HEK293T (cell line): ENCODE measurements around the gene SETD2.

Experiments used
- BHLHE40 ChIP-seq: fragments of 450-650 bp; IDR thresholded peaks from 2 replicates; pipeline ENCODE4 v1.6.1; 2016; ENCODE audit warnings: mild to moderate bottlenecking, moderate library complexity, borderline replicate concordance
- CTBP1 ChIP-seq: fragments of 450-650 bp; IDR thresholded peaks from 2 replicates; pipeline ENCODE4 v1.6.1; 2016; ENCODE audit warnings: borderline replicate concordance
- ELF4 ChIP-seq: fragments of 450-650 bp; IDR thresholded peaks from 2 replicates; pipeline ENCODE4 v1.6.1; 2017; ENCODE audit warnings: antibody characterized with exemption
- FOXM1 ChIP-seq: fragments of 450-650 bp; IDR thresholded peaks from 2 replicates; pipeline ENCODE4 v1.6.1; 2017; ENCODE audit warnings: mild to moderate bottlenecking, borderline replicate concordance
- NFRKB ChIP-seq: fragments of 450-650 bp; IDR thresholded peaks from 2 replicates; pipeline ENCODE4 v1.6.1; 2016; ENCODE audit warnings: mild to moderate bottlenecking, moderate library complexity
- SP1 ChIP-seq: fragments of 450-650 bp; IDR thresholded peaks from 2 replicates; pipeline ENCODE4 v1.6.1; 2017
- SUZ12 ChIP-seq: fragments of 450-650 bp; IDR thresholded peaks from 2 replicates; pipeline ENCODE4 v1.6.1; 2016; ENCODE audit warnings: mild to moderate bottlenecking
- TARDBP ChIP-seq: fragments of 450-650 bp; IDR thresholded peaks from 2 replicates; pipeline ENCODE4 v1.6.1; 2016

DNA sequence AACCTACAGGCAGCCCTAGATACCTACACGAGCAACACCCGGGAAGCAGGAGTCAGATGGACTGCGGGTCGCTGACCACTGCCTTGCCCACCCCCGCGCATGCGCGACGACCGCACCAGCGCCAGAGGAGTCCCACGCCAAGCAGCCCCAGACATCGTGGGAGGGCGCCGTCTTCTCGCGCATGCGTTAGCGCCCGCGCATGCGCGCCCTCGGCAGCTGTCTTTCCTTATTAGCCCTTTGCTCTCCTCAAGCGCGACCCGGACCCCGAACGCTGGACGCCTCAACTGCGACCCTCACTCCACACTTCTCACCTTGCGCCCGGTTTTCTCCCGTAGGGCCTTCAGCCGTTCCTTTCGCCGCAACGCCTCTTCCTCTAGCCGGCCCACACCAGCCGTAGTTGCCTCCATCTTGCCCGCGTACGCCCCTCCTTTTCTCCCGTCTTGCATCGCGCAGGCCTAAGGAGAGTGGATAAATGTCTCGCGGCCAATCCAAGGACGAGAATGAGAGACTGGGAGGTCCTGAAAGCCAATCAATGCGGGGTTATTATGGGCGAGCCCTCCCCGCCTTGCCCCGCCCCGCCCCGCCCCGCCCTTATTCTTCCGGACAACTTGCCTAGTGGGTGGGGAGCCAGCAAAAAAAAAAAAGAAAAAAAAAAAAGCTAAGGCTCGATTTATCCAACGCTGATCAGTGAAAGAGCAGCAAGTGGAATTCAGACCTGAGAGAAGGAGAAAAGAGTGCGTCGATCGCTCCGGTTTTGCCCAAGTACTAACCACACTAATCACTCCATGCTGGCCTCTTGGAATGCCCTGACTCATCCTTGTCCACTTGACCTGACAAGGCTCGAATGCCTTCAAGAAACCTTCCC, 187.4 kb downstream of the SETD2 start, which contains the start of gene CCDC12:
- no peak for TF ChIP-seq FOXM1
- TF ChIP-seq NFRKB, result no peak
- no peak for TF ChIP-seq ELF4
- TF ChIP-seq BHLHE40, result no peak
- TF ChIP-seq SUZ12, result no peak
- TF ChIP-seq TARDBP, result no peak; the same call in 1 of the 2 replicates
- TF ChIP-seq SP1, result no peak
- TF ChIP-seq CTBP1, result no peak
